Esophagus muscularis mucosa (tissue), 4 donors: ENCODE measurements around the gene SRGN. TPM values are rescaled to one million over a fixed set of nuclear protein-coding genes. Genes with fewer than 3 reads are reported as not detected.

ENCODE experiments used
- DNase-seq: peaks from one replicate; pipeline ENCODE4 v3.0.0-alpha.2; 2017; ENCODE audit errors: extremely low spot score
- H3K27ac ChIP-seq, 4 donors: fragments of 200-600 bp; sonication (generic); replicated peaks in 1 of 4; 1 replicate in 3 of 4; 2 replicates in 1 of 4; pipeline ENCODE4 v1.5.1; 2016 to 2019; ENCODE audit warnings: mild to moderate bottlenecking in 1 of 4
- H3K27me3 ChIP-seq, 4 donors: fragments of 200-600 bp; sonication (generic); one replicate each; pipeline versions ENCODE4 v1.5.1 to v1.6.0; 2016 to 2019
- H3K36me3 ChIP-seq, 4 donors: fragments of 200-600 bp; sonication (generic); one replicate each; pipeline ENCODE4 v1.5.1; 2016 to 2019
- H3K4me1 ChIP-seq, 4 donors: fragments of 200-600 bp; sonication (generic); one replicate each; pipeline ENCODE4 v1.5.1; 2016 to 2019
- H3K4me3 ChIP-seq, 4 donors: fragments of 200-600 bp; sonication (generic); 1 replicate in 2 of 4; 2 replicates in 2 of 4; pipeline ENCODE4 v1.5.1; 2016 to 2019; ENCODE audit warnings: mild to moderate bottlenecking in 4 of 4, moderate library complexity in 1 of 4
- H3K9me3 ChIP-seq, 4 donors: fragments of 200-600 bp; sonication (generic); 1 replicate in 3 of 4; 2 replicates in 1 of 4; pipeline ENCODE4 v1.5.1; 2016 to 2019
- EP300 ChIP-seq: sonication (generic); formaldehyde crosslinking; IDR thresholded peaks from one replicate; pipeline ENCODE4 v1.6.1; 2017; ENCODE audit warnings: antibody characterized with exemption
- POLR2A ChIP-seq: fragments of 450-650 bp; IDR thresholded peaks from one replicate; pipeline ENCODE4 v1.6.1; 2017; ENCODE audit warnings: antibody characterized with exemption, moderate library complexity, mild to moderate bottlenecking, low read depth
- POLR2AphosphoS5 ChIP-seq, 2 donors: sonication (generic); formaldehyde crosslinking; IDR thresholded peaks; one replicate each; pipeline ENCODE4 v1.6.1; 2017; ENCODE audit warnings: antibody characterized with exemption in 2 of 2
- WGBS: methylation state at CpG from one replicate; pipeline ENCODE4 v1.1.5; 2018; 5-methylcytosine and 5-hydroxymethylcytosine counted together
- intact Hi-C: fragments of 100-400 bp; cut with DNase I; formaldehyde crosslinking; loops from one replicate; pipeline ENCODE4 v1.15.1; 2023
- total RNA-seq, 4 donors: library from RNA; depleted of rRNA; stranded (reverse); fragments of >200 nt; gene quantifications; one replicate each; pipeline versions ENCODE4 v1.1.0 to v1.2.1, GENCODE V29; 2016
- TF ChIP-seq, protein P1 (sequence below), 3 experiments: fragments of 200-600 bp in 2 of 3; fragments of 450-650 bp in 1 of 3; sonication (generic) in 2 of 3; IDR thresholded peaks; one replicate each; pipeline ENCODE4 v1.5.1; 2017 to 2019; ENCODE audit warnings: antibody characterized with exemption in 3 of 3, mild to moderate bottlenecking in 2 of 3, moderate library complexity in 1 of 3

The SRGN gene
- total RNA-seq, 4 donors from 2014 or later = 44.9 to 201 (median 82.3) TPM

DNA sequence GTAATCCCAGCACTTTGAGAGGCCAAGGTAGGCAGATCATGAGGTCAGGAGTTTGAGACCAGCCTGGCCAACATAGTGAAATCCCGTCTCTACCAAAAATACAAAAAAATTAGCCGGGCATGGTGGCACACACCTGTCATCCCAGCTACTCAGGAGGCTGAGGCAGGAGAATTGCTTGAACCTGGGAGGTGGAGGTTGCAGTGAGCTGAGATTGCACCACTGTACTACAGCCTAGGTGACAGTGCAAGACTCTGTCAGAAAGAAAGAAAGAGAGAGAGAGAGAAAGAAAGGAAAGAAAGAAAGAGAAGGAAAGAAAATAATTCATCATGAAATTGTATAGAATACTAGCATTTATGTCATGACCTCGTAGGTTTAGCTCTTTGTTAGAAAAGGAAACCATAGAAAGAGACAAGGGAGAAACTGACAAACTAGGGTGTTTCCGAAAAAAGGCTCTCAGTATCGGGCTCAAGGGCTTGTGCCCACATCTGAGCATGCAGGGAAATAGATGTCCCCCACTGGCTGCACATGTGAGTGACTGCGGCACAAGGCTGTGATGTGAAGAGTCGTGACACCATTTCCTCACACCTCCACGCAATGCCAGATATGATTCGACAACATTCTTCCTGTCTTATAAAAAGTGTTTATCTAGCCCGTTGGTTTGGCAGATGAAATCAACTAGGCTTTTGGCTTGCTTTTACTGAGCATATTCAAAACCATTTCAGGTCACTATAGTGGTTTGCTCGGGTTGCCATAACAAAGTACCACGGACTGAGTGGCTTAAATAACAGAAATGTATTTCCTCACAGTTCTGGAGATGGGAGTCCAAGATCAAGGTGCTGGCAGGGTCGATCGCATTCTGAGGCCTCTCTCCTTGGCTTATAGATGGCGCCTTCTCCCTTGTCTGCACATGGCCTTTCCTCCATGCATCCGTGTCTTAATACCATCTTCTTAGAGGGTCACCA, 2.0 kb downstream of the SRGN start:
- DNase-seq = no peak
- Histone ChIP-seq H3K27ac (peak overlapping the region; percentile 72 to 79 (median 77)), H3K4me3 (peak overlapping the region; percentile 38 to 49 (median 48)), H3K36me3 (no peaks in the 10 kb centered on the region), H3K4me1 (peaks cover 7 to 27% (median 13%) of the 10 kb centered on the region in 4 donors), H3K9me3 (no peaks in the 10 kb centered on the region), H3K27me3 (no peaks in the 10 kb centered on the region)
- WGBS = 62% methylated on average over 16 of the region's 16 CpGs
- TF ChIP-seq POLR2A (no peak), POLR2AphosphoS5 (IDR thresholded peaks at IDR 0.05) (peak; percentile 66 to 71)
- TF ChIP-seq, protein P1, sequence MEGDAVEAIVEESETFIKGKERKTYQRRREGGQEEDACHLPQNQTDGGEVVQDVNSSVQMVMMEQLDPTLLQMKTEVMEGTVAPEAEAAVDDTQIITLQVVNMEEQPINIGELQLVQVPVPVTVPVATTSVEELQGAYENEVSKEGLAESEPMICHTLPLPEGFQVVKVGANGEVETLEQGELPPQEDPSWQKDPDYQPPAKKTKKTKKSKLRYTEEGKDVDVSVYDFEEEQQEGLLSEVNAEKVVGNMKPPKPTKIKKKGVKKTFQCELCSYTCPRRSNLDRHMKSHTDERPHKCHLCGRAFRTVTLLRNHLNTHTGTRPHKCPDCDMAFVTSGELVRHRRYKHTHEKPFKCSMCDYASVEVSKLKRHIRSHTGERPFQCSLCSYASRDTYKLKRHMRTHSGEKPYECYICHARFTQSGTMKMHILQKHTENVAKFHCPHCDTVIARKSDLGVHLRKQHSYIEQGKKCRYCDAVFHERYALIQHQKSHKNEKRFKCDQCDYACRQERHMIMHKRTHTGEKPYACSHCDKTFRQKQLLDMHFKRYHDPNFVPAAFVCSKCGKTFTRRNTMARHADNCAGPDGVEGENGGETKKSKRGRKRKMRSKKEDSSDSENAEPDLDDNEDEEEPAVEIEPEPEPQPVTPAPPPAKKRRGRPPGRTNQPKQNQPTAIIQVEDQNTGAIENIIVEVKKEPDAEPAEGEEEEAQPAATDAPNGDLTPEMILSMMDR (IDR thresholded peaks at IDR 0.05) = no peak
- intact Hi-C loops = loop anchor here (5.0 kb wide), 1 partner anchor 88 kb away; no protein-coding TSS in a partner anchor

DNA sequence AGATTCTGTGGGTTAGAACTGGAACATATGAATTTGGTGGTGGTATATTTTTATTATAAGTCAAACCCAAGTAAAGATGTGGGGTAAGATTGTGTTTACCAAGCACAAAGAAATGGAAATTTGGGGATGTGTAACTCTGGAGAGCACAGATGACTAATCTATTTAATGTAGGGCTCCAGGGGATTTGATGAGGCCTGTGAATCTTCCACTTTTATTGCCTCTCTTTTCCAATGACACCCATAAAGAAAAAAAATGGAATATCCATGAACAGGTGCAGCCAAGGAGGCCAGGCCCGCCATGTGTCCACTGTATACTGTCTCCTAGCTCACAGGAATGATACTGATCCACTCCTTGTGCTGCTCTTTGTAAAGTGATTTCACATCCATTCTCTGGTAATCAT, 2.8 kb downstream of the SRGN start:
- no peak for DNase-seq
- H3K27me3 ChIP-seq = no peaks in the 10 kb centered on the region
- peaks cover 2 to 22% (median 13%) of the 10 kb centered on the region in 4 donors for H3K4me1 ChIP-seq
- H3K36me3 ChIP-seq = no peaks in the 10 kb centered on the region
- no peaks in the 10 kb centered on the region for H3K9me3 ChIP-seq
- peak overlapping the region; percentile 38 to 49 (median 48) for H3K4me3 ChIP-seq
- intact Hi-C loops = loop anchor here (5.0 kb wide), 1 partner anchor 88 kb away; no protein-coding TSS in a partner anchor
- H3K27ac ChIP-seq = peak overlapping the region; percentile 72 to 79 (median 77)
- WGBS = 63% methylated on average over 1 of the region's 1 CpG
- TF ChIP-seq EP300 (no peak), POLR2A (no peak)

DNA sequence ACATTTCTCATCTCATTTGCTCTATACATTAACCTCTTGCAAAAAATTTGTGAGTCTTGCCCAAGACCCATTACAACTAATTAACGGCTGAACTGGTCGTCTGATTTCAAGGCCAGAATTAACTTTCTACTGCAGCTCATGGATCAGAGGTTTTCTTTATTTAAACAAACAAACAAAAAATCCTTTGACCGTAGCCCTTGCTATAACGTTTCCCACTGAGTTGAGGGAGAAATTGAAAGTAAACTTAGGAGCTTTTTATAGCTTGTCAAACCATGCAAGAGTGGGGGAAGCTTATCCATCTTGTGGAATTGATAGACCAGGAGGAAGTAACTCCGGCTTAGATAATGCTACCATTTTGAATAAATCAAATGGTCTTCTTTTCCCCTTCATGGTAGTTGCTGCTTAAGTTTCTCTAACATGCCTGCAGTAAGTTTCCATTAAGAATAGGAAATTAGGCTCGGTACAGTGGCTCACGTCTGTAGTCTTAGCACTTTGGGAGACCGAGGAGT, 3.3 kb downstream of the SRGN start:
- Histone ChIP-seq H3K9me3 (no peaks in the 10 kb centered on the region), H3K27ac (peak overlapping the region; percentile 72 to 79 (median 77)), H3K4me3 (peak overlapping the region in 3 of 4 donors; percentile 47 to 49 (median 48)), H3K27me3 (no peaks in the 10 kb centered on the region), H3K4me1 (peaks cover 0 to 19% (median 13%) of the 10 kb centered on the region in 4 donors), H3K36me3 (no peaks in the 10 kb centered on the region)
- DNase-seq = no peak
- intact Hi-C loops = loop anchor here (5.0 kb wide), 1 partner anchor 89 kb away; no protein-coding TSS in a partner anchor
- 65% methylated on average over 8 of the region's 8 CpGs for WGBS
- TF ChIP-seq POLR2AphosphoS5 (IDR thresholded peaks at IDR 0.05) = no peak
- TF ChIP-seq, protein P1 (IDR thresholded peaks at IDR 0.05) = no peak
- no peak for TF ChIP-seq POLR2A
- TF ChIP-seq EP300 = no peak

DNA sequence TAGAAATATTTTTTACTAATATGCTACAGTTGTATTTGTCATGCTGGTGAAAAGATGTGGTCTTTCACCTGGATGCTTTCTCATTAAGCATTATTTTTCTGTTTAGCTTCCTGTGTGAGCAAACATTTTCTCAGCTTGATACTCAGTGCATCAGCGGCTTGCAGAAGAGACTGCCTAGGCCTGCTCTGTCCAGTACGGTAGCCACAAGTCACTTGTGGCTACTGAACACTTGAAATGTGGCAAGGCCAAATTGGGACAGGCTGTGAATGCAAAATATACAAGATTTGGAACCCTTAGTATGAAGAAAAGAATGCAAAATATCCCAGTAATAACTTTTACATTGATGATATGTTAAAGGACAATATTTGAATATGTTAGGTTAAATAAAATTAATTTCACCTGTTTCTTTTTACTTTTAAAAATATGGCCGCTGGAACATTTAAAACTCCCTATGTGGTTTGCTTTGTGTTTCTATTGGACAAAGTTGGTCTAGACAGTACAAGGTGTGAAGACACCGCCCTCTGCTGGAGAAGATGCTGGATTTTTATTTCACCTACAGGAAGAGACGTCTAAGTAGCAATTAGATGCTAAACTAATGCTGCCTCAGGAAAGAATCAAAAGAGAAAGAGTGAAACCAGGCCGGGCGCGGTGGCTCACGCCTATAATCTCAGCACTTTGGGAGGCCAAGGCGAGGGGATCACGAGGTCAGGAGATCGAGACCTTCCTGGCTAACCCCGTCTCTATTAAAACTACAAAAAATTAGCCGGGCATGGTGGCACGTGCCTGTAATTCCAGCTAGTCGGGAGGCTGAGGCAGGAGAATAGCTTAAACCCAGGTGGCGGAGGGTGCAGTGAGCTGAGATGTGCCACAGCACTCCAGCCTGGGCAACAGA, 5.3 kb downstream of the SRGN start:
- no peak for DNase-seq
- no peaks in the 10 kb centered on the region for H3K27me3 ChIP-seq
- H3K9me3 ChIP-seq = no peaks in the 10 kb centered on the region
- 58% methylated on average over 17 of the region's 17 CpGs for WGBS
- peaks cover 0 to 12% (median 8%) of the 10 kb centered on the region in 4 donors for H3K4me1 ChIP-seq
- intact Hi-C loops = loop anchor here (5.0 kb wide), 1 partner anchor 91 kb away; no protein-coding TSS in a partner anchor
- TF ChIP-seq POLR2A (no peak), POLR2AphosphoS5 (IDR thresholded peaks at IDR 0.05) (peak in 1 of 2 donors; percentile 36), EP300 (no peak)
- TF ChIP-seq, protein P1 (IDR thresholded peaks at IDR 0.05) = peak; percentile 74 to 81 (median 77)
- no peak overlapping the region for H3K4me3 ChIP-seq
- peak overlapping the region in 1 of 4 donors; percentile 11 for H3K27ac ChIP-seq
- peaks cover 0 to 8% (median under 1%) of the 10 kb centered on the region in 4 donors for H3K36me3 ChIP-seq
